ENCODE results near the gene IL22RA1. TPM values are rescaled to one million over a fixed set of nuclear protein-coding genes. Genes with fewer than 3 reads are reported as not detected.

IL22RA1 gene
- total and polyA plus RNA-seq, 2 of the 8 experiments (the other 6 are each of a cell fraction or from before 2014, with no cell fraction given) = 0.17 to 0.32 TPM

GRCh38 chr1:24096009-24096738 lies 46.8 kb downstream of the IL22RA1 start (continued):
- TF ChIP-seq CHD1 (IDR thresholded peaks at IDR 0.05; ENCODE audit: low read depth, low read length) = no peak
